Fibroblast of lung (primary cell): ENCODE data around the gene RNU5B-1. TPM values are rescaled to one million over a fixed set of nuclear protein-coding genes. Genes with fewer than 3 reads are reported as not detected.

Experiments used
- DNase-seq, 2 donors: peaks; one replicate each; pipeline versions ENCODE4 v3.0.0 to v3.0.0-alpha.2; 2010; ENCODE audit warnings: low read depth in 2 of 2
- H2AFZ ChIP-seq: 2 replicates; pipeline ENCODE4 v1.5.1; 2012; ENCODE audit warnings: low read length, control low read depth, inconsistent platforms
- H3K27ac ChIP-seq: 2 replicates; pipeline ENCODE4 v1.5.1; 2011; ENCODE audit warnings: low read length, control low read depth; ENCODE audit not compliant: insufficient read depth
- H3K27me3 ChIP-seq: 2 replicates; pipeline ENCODE4 v1.5.1; 2011; ENCODE audit warnings: mild to moderate bottlenecking, low read length; ENCODE audit not compliant: control insufficient read depth, insufficient read depth
- H3K36me3 ChIP-seq: 2 replicates; pipeline ENCODE4 v1.5.1; 2011; ENCODE audit warnings: low read length; ENCODE audit not compliant: control insufficient read depth, insufficient read depth
- H3K4me1 ChIP-seq: 2 replicates; pipeline ENCODE4 v1.5.1; 2011; ENCODE audit warnings: low read length; ENCODE audit not compliant: control insufficient read depth, insufficient read depth; ENCODE audit errors: extremely low read depth
- H3K4me2 ChIP-seq: 2 replicates; pipeline ENCODE4 v1.5.1; 2011; ENCODE audit warnings: low read length, control low read depth; ENCODE audit not compliant: insufficient read depth; ENCODE audit errors: extremely low read depth
- H3K4me3 ChIP-seq, 4 experiments: fragments of 200-600 bp in 1 of 4; sonication (generic) in 1 of 4; replicated peaks in 1 of 4; 2 replicates each; pipeline ENCODE4 v1.5.1; 2011 to 2016; ENCODE audit warnings: low read length in 4 of 4, low read depth in 3 of 4, mild to moderate bottlenecking in 3 of 4, control low read depth in 2 of 4, inconsistent platforms in 1 of 4, mixed read lengths in 1 of 4; ENCODE audit not compliant: insufficient read depth in 1 of 4; ENCODE audit errors: control extremely low read depth in 1 of 4
- H3K79me2 ChIP-seq: 2 replicates; pipeline ENCODE4 v1.5.1; 2012; ENCODE audit warnings: mild to moderate bottlenecking, low read length, inconsistent platforms; ENCODE audit not compliant: control insufficient read depth, insufficient read depth
- H3K9ac ChIP-seq: 2 replicates; pipeline ENCODE4 v1.5.1; 2011; ENCODE audit warnings: mild to moderate bottlenecking, low read length, control low read depth; ENCODE audit not compliant: insufficient read depth
- H3K9me3 ChIP-seq: 2 replicates; pipeline ENCODE4 v1.5.1; 2012; ENCODE audit warnings: low read depth, low read length; ENCODE audit not compliant: control insufficient read depth, insufficient read depth
- H4K20me1 ChIP-seq: 2 replicates; pipeline ENCODE4 v1.5.1; 2011; ENCODE audit warnings: low read length; ENCODE audit not compliant: control insufficient read depth, insufficient read depth; ENCODE audit errors: extremely low read depth
- EZH2 ChIP-seq: IDR thresholded peaks from 2 replicates; pipeline ENCODE4 v1.5.1; 2012; ENCODE audit warnings: low read length, control low read depth, mild to moderate bottlenecking; ENCODE audit errors: missing control alignments
- polyA plus RNA-seq, 2 donors: library from polyadenylated mRNA; depleted of rRNA in 1 of 2; stranded (reverse) in 1 of 2; unstranded in 1 of 2; fragments of >200 nt; gene quantifications; 2 replicates each; pipeline ENCODE4 v1.2.1, GENCODE V29; 2011 to 2012; ENCODE audit warnings: missing spikeins in 1 of 2
- total RNA-seq: library from RNA; depleted of rRNA; stranded (reverse); fragments of >200 nt; gene quantifications from 2 replicates; pipeline ENCODE4 v1.2.1, GENCODE V29; 2014
- TF ChIP-seq, protein P1 (sequence below), 2 donors: IDR thresholded peaks in 1 of 2; conservative IDR thresholded peaks in 1 of 2; 1 replicate in 1 of 2; 2 replicates in 1 of 2; pipeline ENCODE4 v1.5.1; 2011 to 2012; ENCODE audit warnings: low read length in 2 of 2, control low read depth in 1 of 2, inconsistent platforms in 1 of 2, low read depth in 1 of 2, mild to moderate bottlenecking in 1 of 2

Gene RNU5B-1
- total and polyA plus RNA-seq, 2 donors (not counting 1 experiment from before 2014, with no cell fraction given) = not detected

GRCh38 chr15:65263313-65263712 is 41.2 kb upstream of the RNU5B-1 start:
- no peaks in the 10 kb centered on the region for H3K4me1 ChIP-seq
- no peak overlapping the region for H3K27ac ChIP-seq
- H3K79me2 ChIP-seq = no peaks in the 10 kb centered on the region
- TF ChIP-seq EZH2 = no peak
- TF ChIP-seq, protein P1, sequence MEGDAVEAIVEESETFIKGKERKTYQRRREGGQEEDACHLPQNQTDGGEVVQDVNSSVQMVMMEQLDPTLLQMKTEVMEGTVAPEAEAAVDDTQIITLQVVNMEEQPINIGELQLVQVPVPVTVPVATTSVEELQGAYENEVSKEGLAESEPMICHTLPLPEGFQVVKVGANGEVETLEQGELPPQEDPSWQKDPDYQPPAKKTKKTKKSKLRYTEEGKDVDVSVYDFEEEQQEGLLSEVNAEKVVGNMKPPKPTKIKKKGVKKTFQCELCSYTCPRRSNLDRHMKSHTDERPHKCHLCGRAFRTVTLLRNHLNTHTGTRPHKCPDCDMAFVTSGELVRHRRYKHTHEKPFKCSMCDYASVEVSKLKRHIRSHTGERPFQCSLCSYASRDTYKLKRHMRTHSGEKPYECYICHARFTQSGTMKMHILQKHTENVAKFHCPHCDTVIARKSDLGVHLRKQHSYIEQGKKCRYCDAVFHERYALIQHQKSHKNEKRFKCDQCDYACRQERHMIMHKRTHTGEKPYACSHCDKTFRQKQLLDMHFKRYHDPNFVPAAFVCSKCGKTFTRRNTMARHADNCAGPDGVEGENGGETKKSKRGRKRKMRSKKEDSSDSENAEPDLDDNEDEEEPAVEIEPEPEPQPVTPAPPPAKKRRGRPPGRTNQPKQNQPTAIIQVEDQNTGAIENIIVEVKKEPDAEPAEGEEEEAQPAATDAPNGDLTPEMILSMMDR (conservative IDR thresholded peaks at IDR 0.05 in 1 of 2, IDR thresholded peaks at IDR 0.05 in 1 of 2; ENCODE audit: low read depth in 1 of 2, low read length in 2 of 2) = no peak
- H4K20me1 ChIP-seq = no peaks in the 10 kb centered on the region
- no peaks in the 10 kb centered on the region for H3K27me3 ChIP-seq
- H3K4me3 ChIP-seq = no peak overlapping the region
- H2AFZ ChIP-seq = no peak overlapping the region
- no peaks in the 10 kb centered on the region for H3K36me3 ChIP-seq
- peak in 1 of 2 donors; percentile 52 for DNase-seq
- no peak overlapping the region for H3K9ac ChIP-seq
- no peak overlapping the region for H3K4me2 ChIP-seq
- H3K9me3 ChIP-seq = no peaks in the 10 kb centered on the region

- H3K4me2 ChIP-seq = no peak overlapping the region
- no peaks in the 10 kb centered on the region for H3K36me3 ChIP-seq
- H3K27ac ChIP-seq = no peak overlapping the region
- DNase-seq = no peak
- no peak overlapping the region for H3K9ac ChIP-seq
- no peaks in the 10 kb centered on the region for H3K27me3 ChIP-seq
- no peak overlapping the region for H2AFZ ChIP-seq
- no peak overlapping the region for H3K4me3 ChIP-seq
- TF ChIP-seq, protein P1 (conservative IDR thresholded peaks at IDR 0.05 in 1 of 2, IDR thresholded peaks at IDR 0.05 in 1 of 2; ENCODE audit: low read depth in 1 of 2, low read length in 2 of 2) = no peak
- no peak for TF ChIP-seq EZH2
- no peaks in the 10 kb centered on the region for H3K4me1 ChIP-seq
- H3K79me2 ChIP-seq = no peaks in the 10 kb centered on the region
- H4K20me1 ChIP-seq = no peaks in the 10 kb centered on the region
- no peaks in the 10 kb centered on the region for H3K9me3 ChIP-seq
These were observed 39.5 kb upstream of the RNU5B-1 start for GRCh38 chr15:65264863-65265430.

GRCh38 chr15:65266469-65266868 is 38.0 kb upstream of the RNU5B-1 start:
- H3K9ac ChIP-seq = no peak overlapping the region
- no peak overlapping the region for H3K4me2 ChIP-seq
- DNase-seq = no peak
- no peak overlapping the region for H3K4me3 ChIP-seq
- H3K4me1 ChIP-seq = no peaks in the 10 kb centered on the region
- H3K79me2 ChIP-seq = no peaks in the 10 kb centered on the region
- TF ChIP-seq, protein P1 (conservative IDR thresholded peaks at IDR 0.05 in 1 of 2, IDR thresholded peaks at IDR 0.05 in 1 of 2; ENCODE audit: low read depth in 1 of 2, low read length in 2 of 2) = no peak
- TF ChIP-seq EZH2 = no peak
- H4K20me1 ChIP-seq = no peaks in the 10 kb centered on the region
- H3K27me3 ChIP-seq = no peaks in the 10 kb centered on the region
- no peak overlapping the region for H2AFZ ChIP-seq
- H3K27ac ChIP-seq = no peak overlapping the region
- no peaks in the 10 kb centered on the region for H3K9me3 ChIP-seq
- no peaks in the 10 kb centered on the region for H3K36me3 ChIP-seq
